H1 (cell line): Measurements from ENCODE around the gene HK1. TPM values are rescaled to one million over a fixed set of nuclear protein-coding genes. Genes with fewer than 3 reads are reported as not detected.

Experiments
- CHD2 ChIP-seq: IDR thresholded peaks from 2 replicates; pipeline ENCODE4 v1.6.1; 2012; ENCODE audit warnings: low read length, improper control_type of control experiment
- CTCF ChIP-seq, 3 experiments: IDR thresholded peaks; 1 replicate in 2 of 3; 2 replicates in 1 of 3; pipeline versions ENCODE4 v1.5.1 to v1.6.1; 2011; ENCODE audit warnings: low read length in 3 of 3, mild to moderate bottlenecking in 3 of 3, inconsistent platforms in 2 of 3, low read depth in 1 of 3, moderate library complexity in 1 of 3; ENCODE audit not compliant: insufficient read depth in 1 of 3; ENCODE audit errors: control extremely low read depth in 1 of 3
- EGR1 ChIP-seq: IDR thresholded peaks from 2 replicates; pipeline ENCODE4 v1.6.1; 2011; ENCODE audit warnings: low read depth, low read length, borderline replicate concordance
- SP4 ChIP-seq: IDR thresholded peaks from 2 replicates; pipeline ENCODE4 v1.6.1; 2012; ENCODE audit warnings: low read length, inconsistent platforms
- polyA plus RNA-seq, 7 experiments: library from polyadenylated mRNA; depleted of rRNA in 3 of 7; stranded (reverse) in 5 of 7; unstranded in 2 of 7; fragments of >200 nt in 5 of 7; fragments of 200-250 nt in 2 of 7; gene quantifications; 1 replicate in 5 of 7; 2 replicates in 1 of 7; 4 replicates in 1 of 7; pipeline versions ENCODE4 v1.2.1 to v1.2.3, GENCODE V29; 2011 to 2013; ENCODE audit warnings: missing spikeins in 2 of 7, mixed read lengths in 2 of 7
- total RNA-seq: library from RNA; stranded (reverse); fragmentation: NEBNext Ultra II Directional; extraction: Animal tissue kit (Norgen Biotek cat#: 25700); gene quantifications from 2 replicates; pipeline ENCODE4 v1.2.1, GENCODE V29; 2021

The HK1 gene
- total and polyA plus RNA-seq, 2 of the 8 experiments (the other 6 are each of a cell fraction or from before 2014, with no cell fraction given), result 55.8 to 247 TPM

GRCh38 chr10:69413221-69413865, 135.0 kb downstream of the HK1 start (continued):
- TF ChIP-seq CTCF (IDR thresholded peaks at IDR 0.05; ENCODE audit: control extremely low read depth in 1 of 3, insufficient read depth in 1 of 3, low read depth in 1 of 3, low read length in 3 of 3) (peak; percentile 68 to 82 (median 80)), EGR1 (no peak), SP4 (no peak), CHD2 (no peak)
